Neural cell (in vitro differentiated cells): ENCODE data around the gene SIL1. TPM values are rescaled to one million over a fixed set of nuclear protein-coding genes. Genes with fewer than 3 reads are reported as not detected.
A peak's percentile ranks its signal among the peaks of the same experiment; 100 is the strongest.

Source experiments
- H2AFZ ChIP-seq: fragments of 200-600, 300-800 bp; sonication (generic), shearing (Covaris generic); 2 replicates; pipeline ENCODE4 v1.6.0; 2014; ENCODE audit warnings: low read depth, mild to moderate bottlenecking, antibody characterized with exemption, low read length, moderate library complexity
- H3F3A ChIP-seq: fragments of 200-600 bp; shearing (Covaris generic); 2 replicates; pipeline ENCODE4 v1.6.1; 2016; ENCODE audit warnings: mild to moderate bottlenecking, moderate library complexity, mixed read lengths, antibody characterized with exemption, low read length; ENCODE audit not compliant: insufficient read depth, poor library complexity, severe bottlenecking
- H3K27ac ChIP-seq: fragments of 200-600, 300-800 bp; sonication (generic), shearing (Covaris generic); 2 replicates; pipeline ENCODE4 v1.5.1; 2014; ENCODE audit warnings: mild to moderate bottlenecking, low read length, moderate library complexity
- H3K27me3 ChIP-seq: fragments of 300-800, 200-600 bp; sonication (generic), shearing (Covaris generic); 2 replicates; pipeline ENCODE4 v1.6.0; 2014; ENCODE audit warnings: mild to moderate bottlenecking, low read depth, low read length, moderate library complexity; ENCODE audit not compliant: insufficient read depth
- H3K36me3 ChIP-seq: fragments of 300-800, 200-600 bp; sonication (generic), shearing (Covaris generic); 2 replicates; pipeline ENCODE4 v1.5.1; 2014; ENCODE audit warnings: mild to moderate bottlenecking, antibody characterized with exemption, low read length, moderate library complexity; ENCODE audit not compliant: insufficient read depth
- H3K4me2 ChIP-seq: fragments of 300-800, 200-600 bp; sonication (generic), shearing (Covaris generic); 2 replicates; pipeline ENCODE4 v1.6.0; 2014; ENCODE audit warnings: mild to moderate bottlenecking, low read length
- H3K4me3 ChIP-seq: fragments of 300-800, 200-600 bp; sonication (generic), shearing (Covaris generic); 2 replicates; pipeline ENCODE4 v1.5.1; 2014; ENCODE audit warnings: mild to moderate bottlenecking, low read length, moderate library complexity
- H3K79me2 ChIP-seq: fragments of 200-600 bp; shearing (Covaris generic); replicated peaks from 2 replicates; pipeline ENCODE4 v1.6.0; 2014; ENCODE audit warnings: mild to moderate bottlenecking, low read length, moderate library complexity; ENCODE audit not compliant: insufficient read depth
- H3K9ac ChIP-seq: fragments of 300-800, 200-600 bp; sonication (generic), shearing (Covaris generic); 2 replicates; pipeline ENCODE4 v1.6.1; 2016; ENCODE audit warnings: mild to moderate bottlenecking, low read length, mixed read lengths
- H3K9me2 ChIP-seq: fragments of 200-600 bp; shearing (Covaris generic); 2 replicates; pipeline ENCODE4 v1.6.1; 2016; ENCODE audit warnings: mild to moderate bottlenecking, low read length, mixed read lengths; ENCODE audit not compliant: insufficient read depth
- H3K9me3 ChIP-seq: fragments of 200-600, 300-800 bp; sonication (generic), shearing (Covaris generic); 2 replicates; pipeline ENCODE4 v1.6.1; 2016; ENCODE audit warnings: mild to moderate bottlenecking, mixed run types, low read length, moderate library complexity, mixed read lengths
- H4K20me1 ChIP-seq: fragments of 200-600 bp; shearing (Covaris generic); 2 replicates; pipeline ENCODE4 v1.6.1; 2016; ENCODE audit warnings: mild to moderate bottlenecking, mixed run types; ENCODE audit not compliant: insufficient read depth
- CTCF ChIP-seq: fragments of 450-650 bp; IDR thresholded peaks from 2 replicates; pipeline ENCODE4 v1.5.1; 2014; ENCODE audit warnings: antibody characterized with exemption, mild to moderate bottlenecking, moderate library complexity; ENCODE audit not compliant: poor library complexity, severe bottlenecking
- EP300 ChIP-seq: fragments of 450-650 bp; conservative IDR thresholded peaks from 2 replicates; pipeline ENCODE4 v1.6.1; 2014; ENCODE audit warnings: antibody characterized with exemption, mild to moderate bottlenecking, moderate library complexity; ENCODE audit not compliant: poor library complexity, severe bottlenecking
- EZH2 ChIP-seq: fragments of 200-600, 300-800 bp; shearing (Covaris generic), sonication (generic); IDR thresholded peaks from 2 replicates; pipeline ENCODE4 v1.6.1; 2014; ENCODE audit warnings: antibody characterized with exemption, low read length, borderline replicate concordance, mild to moderate bottlenecking; ENCODE audit not compliant: insufficient read depth, poor library complexity, severe bottlenecking
- MXI1 ChIP-seq: fragments of 450-650 bp; conservative IDR thresholded peaks from 2 replicates; pipeline ENCODE4 v1.6.1; 2014; ENCODE audit warnings: antibody characterized with exemption, mild to moderate bottlenecking; ENCODE audit not compliant: poor library complexity, severe bottlenecking
- POLR2AphosphoS5 ChIP-seq: IDR thresholded peaks from 2 replicates; pipeline ENCODE4 v1.6.1; 2012
- RAD21 ChIP-seq: fragments of 450-650 bp; conservative IDR thresholded peaks from 2 replicates; pipeline ENCODE4 v1.6.1; 2014; ENCODE audit warnings: antibody characterized with exemption, mild to moderate bottlenecking, moderate library complexity
- REST ChIP-seq: IDR thresholded peaks from 2 replicates; pipeline ENCODE4 v1.6.1; 2012; ENCODE audit warnings: borderline replicate concordance
- SMC3 ChIP-seq: fragments of 450-650 bp; conservative IDR thresholded peaks from 2 replicates; pipeline ENCODE4 v1.6.1; 2014; ENCODE audit warnings: antibody characterized with exemption, mild to moderate bottlenecking, moderate library complexity; ENCODE audit not compliant: poor library complexity
- TAF1 ChIP-seq: IDR thresholded peaks from 2 replicates; pipeline ENCODE4 v1.6.1; 2012; ENCODE audit warnings: low read depth
- polyA plus RNA-seq: library from polyadenylated mRNA; depleted of rRNA; stranded (reverse); fragments of >200 nt; gene quantifications from 2 replicates; pipeline ENCODE4 v1.2.3, GENCODE V29; 2014

Gene SIL1
- polyA plus RNA-seq, 1 donor from 2014 or later, result 4.7 TPM

GRCh38 chr5:139137697-139138096, 60.5 kb downstream of the SIL1 start:
- no peaks in the 10 kb centered on the region for H3K9me3 ChIP-seq
- no peak overlapping the region for H3K4me2 ChIP-seq
- no peaks in the 10 kb centered on the region for H3F3A ChIP-seq
- no peaks in the 10 kb centered on the region for H3K9me2 ChIP-seq
- no peak overlapping the region for H3K4me3 ChIP-seq
- H3K36me3 ChIP-seq, result no peaks in the 10 kb centered on the region
- H3K9ac ChIP-seq, result no peak overlapping the region
- TF ChIP-seq EZH2 (no peak), SMC3 (peak; percentile 61), EP300 (no peak), CTCF (peak; percentile 44), TAF1 (no peak), RAD21 (peak; percentile 50)
- H3K27me3 ChIP-seq, result no peaks in the 10 kb centered on the region
- no peaks in the 10 kb centered on the region for H3K79me2 ChIP-seq
- no peak overlapping the region for H2AFZ ChIP-seq
- H4K20me1 ChIP-seq, result no peaks in the 10 kb centered on the region
- H3K27ac ChIP-seq, result no peak overlapping the region

GRCh38 chr5:139134906-139135305, 63.3 kb downstream of the SIL1 start:
- no peaks in the 10 kb centered on the region for H3K27me3 ChIP-seq
- no peaks in the 10 kb centered on the region for H3K79me2 ChIP-seq
- H3K4me3 ChIP-seq, result no peak overlapping the region
- no peak for TF ChIP-seq EZH2
- no peak for TF ChIP-seq TAF1
- no peak for TF ChIP-seq SMC3
- TF ChIP-seq MXI1, result no peak
- no peak for TF ChIP-seq RAD21
- no peak for TF ChIP-seq EP300
- TF ChIP-seq CTCF, result no peak
- TF ChIP-seq POLR2AphosphoS5, result no peak
- no peak for TF ChIP-seq REST
- H3K36me3 ChIP-seq, result no peaks in the 10 kb centered on the region
- H3K9ac ChIP-seq, result no peak overlapping the region
- no peaks in the 10 kb centered on the region for H4K20me1 ChIP-seq
- no peaks in the 10 kb centered on the region for H3F3A ChIP-seq
- no peak overlapping the region for H2AFZ ChIP-seq
- H3K27ac ChIP-seq, result no peak overlapping the region
- H3K4me2 ChIP-seq, result no peak overlapping the region
- no peaks in the 10 kb centered on the region for H3K9me3 ChIP-seq
- H3K9me2 ChIP-seq, result no peaks in the 10 kb centered on the region
